Measurements from ENCODE around the gene ARID1B.

DNA sequence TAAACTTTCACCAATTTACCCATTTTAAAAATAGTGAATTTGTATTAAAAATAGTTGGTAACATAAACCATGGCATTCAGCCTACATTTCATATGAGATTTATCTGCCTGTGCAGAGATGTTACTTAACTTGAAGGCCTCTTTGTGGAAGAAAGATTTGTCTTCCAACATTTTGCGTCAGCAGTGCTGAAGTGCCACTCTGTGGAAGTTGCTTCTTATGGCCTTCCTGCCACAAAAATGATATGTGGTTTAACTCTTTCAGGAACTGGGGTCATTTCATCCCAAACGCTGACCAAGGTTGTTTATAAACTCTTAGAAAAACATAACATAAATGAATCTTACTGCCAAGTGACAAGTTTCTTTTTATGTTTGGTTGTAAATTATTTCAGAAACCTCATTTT is 246.8 kb downstream of the ARID1B start:
- TF ChIP-seq CTCF (IDR thresholded peaks at IDR 0.05; ENCODE audit: insufficient read depth, low read length, poor library complexity, severe bottlenecking), result no peak
- TF ChIP-seq EZH2phosphoT487 (conservative IDR thresholded peaks at IDR 0.05; ENCODE audit: low read length), result no peak
